ENCODE measurements around the gene KTN1.

GRCh38 chr14:55589171-55589570, 9.2 kb downstream of the KTN1 start:
- TF ChIP-seq CTCF (IDR thresholded peaks at IDR 0.05; ENCODE audit: poor library complexity, severe bottlenecking), result no peak
- no peak for TF ChIP-seq RAD21 (conservative IDR thresholded peaks at IDR 0.05)
- no peak for TF ChIP-seq SMC3 (conservative IDR thresholded peaks at IDR 0.05; ENCODE audit: poor library complexity)
- no peak for TF ChIP-seq EP300 (conservative IDR thresholded peaks at IDR 0.05; ENCODE audit: poor library complexity, severe bottlenecking)
- no peak for TF ChIP-seq EZH2 (IDR thresholded peaks at IDR 0.05; ENCODE audit: borderline replicate concordance, insufficient read depth, low read length, poor library complexity, severe bottlenecking)
- TF ChIP-seq MXI1 (conservative IDR thresholded peaks at IDR 0.05; ENCODE audit: poor library complexity, severe bottlenecking), result no peak
- TF ChIP-seq POLR2AphosphoS5 (IDR thresholded peaks at IDR 0.05), result no peak
- no peak for TF ChIP-seq REST (IDR thresholded peaks at IDR 0.05; ENCODE audit: borderline replicate concordance)
- TF ChIP-seq TAF1 (IDR thresholded peaks at IDR 0.05; ENCODE audit: low read depth), result no peak

Measured in neural cell (in vitro differentiated cells).